ENCODE data around the gene SLITRK1.
A peak's percentile ranks its signal among the peaks of the same experiment; 100 is the strongest.

SLITRK1 gene, protein sequence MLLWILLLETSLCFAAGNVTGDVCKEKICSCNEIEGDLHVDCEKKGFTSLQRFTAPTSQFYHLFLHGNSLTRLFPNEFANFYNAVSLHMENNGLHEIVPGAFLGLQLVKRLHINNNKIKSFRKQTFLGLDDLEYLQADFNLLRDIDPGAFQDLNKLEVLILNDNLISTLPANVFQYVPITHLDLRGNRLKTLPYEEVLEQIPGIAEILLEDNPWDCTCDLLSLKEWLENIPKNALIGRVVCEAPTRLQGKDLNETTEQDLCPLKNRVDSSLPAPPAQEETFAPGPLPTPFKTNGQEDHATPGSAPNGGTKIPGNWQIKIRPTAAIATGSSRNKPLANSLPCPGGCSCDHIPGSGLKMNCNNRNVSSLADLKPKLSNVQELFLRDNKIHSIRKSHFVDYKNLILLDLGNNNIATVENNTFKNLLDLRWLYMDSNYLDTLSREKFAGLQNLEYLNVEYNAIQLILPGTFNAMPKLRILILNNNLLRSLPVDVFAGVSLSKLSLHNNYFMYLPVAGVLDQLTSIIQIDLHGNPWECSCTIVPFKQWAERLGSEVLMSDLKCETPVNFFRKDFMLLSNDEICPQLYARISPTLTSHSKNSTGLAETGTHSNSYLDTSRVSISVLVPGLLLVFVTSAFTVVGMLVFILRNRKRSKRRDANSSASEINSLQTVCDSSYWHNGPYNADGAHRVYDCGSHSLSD

DNA sequence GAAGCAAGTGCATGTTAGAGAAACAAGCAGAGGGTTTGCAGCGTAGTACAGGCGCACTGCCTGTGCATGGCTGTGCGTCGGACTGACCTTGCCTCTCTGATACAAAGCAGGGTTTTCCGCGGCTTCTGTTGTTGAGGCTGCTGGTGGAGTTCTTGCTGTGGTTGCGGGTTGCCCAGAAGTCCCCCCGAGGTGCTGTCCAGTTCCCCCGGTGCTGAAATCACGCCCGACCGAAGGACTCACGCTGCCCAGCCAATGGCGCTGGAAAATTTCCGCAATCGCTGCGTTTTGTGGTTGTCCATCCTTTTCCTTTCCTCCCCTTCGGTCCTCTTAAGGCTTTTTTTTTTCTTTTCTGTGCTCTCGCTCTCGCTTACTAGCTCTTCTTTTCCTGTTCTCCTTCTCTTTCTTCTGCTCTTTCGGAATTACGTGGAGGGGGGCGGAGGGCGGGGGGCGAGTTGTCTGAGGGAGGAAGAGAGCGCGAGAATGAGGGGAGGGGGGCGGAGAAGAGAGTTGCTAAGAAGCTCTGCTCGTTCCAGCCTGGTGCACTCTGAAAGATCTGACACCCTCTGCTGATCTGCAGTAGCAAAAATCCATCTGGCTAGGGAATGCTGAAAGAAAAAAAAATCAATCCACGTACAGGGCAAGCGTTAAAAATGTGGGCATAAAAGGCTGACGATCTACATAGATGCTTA lies at the start of gene SLITRK1:
Gene SLITRK1, minus strand, starts transcription at position 558 of the 689 bp plus-strand sequence. CDS start 967 bp downstream, outside the sequence.
- DNase-seq = peak in 2 of 3 experiments; percentile 74 to 86

DNA sequence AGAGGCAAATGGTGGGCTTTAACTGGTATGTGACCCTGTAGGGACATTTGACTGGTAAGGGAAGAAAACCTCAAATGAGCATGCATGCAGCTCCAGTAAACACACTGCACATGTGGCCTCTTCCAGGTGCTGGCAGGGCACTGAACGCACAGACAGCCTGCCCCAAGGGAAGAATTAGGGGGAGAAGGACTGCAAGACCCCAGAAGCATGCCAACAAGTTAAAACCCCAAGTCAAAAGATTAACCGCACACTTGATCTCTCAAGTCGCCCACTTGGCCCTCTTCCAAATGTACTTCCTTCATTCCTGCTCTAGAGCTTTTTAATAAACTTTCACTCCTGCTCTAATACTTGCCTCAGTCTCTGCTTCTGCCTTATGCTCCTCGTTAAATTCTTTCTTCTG lies 46.9 kb upstream of the SLITRK1 start:
- no peak for DNase-seq

DNA sequence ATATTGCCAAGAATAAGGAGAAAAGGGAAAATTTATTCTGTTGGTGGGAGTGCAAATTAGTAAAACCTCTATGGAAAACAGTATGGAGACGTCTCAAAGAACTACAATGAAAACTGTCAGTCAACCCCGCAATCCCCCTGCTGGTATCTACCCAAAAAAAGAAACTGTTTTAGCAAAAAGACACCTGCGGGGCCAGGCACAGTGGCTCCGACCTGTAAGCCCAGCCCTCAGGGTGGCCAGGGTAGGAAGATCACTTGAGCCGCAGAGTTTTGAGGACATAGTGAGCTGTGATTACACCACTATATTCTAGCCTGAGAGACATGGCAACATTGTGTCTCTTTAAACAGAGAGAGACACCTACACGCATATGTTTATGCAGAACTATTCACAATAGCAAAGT lies 37.5 kb upstream of the SLITRK1 start:
- DNase-seq = no peak

DNA sequence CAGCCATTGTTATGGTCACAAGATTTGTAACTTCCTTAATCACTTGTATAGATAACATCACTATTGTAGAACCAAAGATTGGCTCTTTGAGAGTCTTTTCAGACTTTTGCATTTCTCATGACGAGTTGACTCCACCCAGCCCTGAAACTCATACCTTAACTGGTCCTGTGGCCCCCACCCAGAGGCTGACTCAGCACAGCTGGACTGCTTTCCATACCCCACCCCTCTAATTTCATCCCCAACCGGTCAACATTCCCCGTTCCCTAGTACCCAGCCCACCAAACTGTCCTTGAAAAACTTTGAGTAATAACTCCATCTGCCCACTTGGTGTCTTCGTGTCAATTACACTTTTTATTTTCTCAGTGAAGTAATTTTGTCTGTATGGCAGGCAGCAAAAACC lies 32.1 kb upstream of the SLITRK1 start:
- no peak for DNase-seq

DNA sequence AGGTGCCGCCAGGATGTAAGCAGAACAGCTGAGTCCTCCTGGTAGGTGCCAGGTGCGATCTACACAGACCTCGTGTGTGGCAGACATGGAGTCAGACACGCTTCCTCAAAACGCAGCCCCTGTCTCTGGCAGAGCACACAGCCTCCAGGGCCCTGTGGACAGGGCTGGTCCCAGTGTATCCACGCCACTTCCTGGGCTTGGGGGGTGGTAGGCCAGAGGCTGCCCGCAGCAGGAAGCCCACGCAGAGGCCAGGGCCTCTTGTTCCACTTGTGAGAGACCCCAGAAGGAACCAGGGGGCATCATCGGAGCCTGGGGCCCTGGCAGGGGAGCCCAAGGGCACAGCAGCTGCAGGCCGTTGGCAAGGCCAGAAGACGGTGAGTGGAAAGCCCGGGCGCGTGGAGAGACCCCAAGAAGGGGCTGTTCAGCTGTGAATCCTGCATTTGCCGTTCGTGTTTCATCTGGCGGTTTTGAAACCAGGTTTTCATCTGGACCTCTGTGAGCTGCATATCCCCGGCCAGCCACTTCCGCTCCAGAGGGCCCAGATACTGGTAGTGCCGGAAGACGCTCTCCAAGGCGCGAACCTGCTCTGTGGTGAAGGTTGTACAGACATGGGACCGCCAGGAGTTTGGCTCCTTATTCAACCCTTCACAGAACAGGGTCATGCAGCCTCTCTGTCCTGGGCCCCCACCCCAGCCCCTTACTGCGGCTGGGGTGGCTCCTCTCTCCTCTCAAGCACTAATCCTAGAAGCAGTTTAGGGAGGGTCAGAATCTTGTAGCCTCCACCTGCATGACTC lies 25.1 kb upstream of the SLITRK1 start:
- no peak for DNase-seq

DNA sequence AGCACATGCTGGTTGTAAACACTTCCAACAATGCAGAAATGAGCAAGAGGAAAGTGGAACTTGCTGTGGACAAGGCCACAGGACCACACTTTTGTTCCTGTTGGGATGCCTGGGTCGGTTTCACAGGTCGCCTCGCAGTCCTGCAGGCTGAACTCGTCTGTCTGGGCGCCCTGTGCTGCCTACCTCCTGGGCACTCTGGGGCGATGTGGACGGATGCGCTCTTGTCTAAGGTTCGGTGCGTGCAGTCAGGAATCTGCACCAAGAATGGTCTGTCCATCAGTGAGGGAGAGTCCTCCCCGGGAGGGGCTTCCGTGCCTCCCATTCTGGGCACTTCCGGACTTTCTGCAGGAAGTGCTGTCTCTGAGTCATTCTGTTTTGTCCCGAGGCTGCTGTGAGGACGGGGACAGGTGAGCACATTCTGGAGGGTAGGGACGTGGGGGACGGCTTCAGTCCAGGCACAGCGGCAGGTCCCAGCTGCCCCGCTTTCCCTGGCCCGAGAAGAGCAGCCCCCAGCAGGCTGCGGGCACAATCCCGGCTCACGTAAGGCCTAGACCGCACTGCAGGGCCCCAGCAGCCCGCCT lies 24.1 kb upstream of the SLITRK1 start:
- DNase-seq = no peak

DNA sequence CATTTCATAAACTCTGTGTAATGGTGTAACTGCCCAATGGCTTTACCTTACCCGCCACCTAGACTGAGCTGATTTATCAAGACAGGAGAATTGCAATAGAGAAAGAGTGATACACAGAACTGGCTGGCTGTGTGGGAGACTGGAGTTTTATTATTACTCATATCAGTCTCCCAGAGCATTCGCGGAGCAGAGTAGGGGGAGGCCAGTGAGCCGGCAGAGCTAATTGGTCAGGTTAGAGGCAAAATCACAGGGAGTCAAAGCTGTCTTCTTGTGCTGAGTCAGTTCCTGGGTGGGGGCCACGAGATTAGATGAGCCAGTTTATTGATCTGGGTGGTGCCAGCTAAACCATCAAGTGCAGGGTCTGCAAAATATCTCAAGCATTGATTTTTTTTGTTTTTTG lies 23.4 kb upstream of the SLITRK1 start:
- no peak for DNase-seq

DNA sequence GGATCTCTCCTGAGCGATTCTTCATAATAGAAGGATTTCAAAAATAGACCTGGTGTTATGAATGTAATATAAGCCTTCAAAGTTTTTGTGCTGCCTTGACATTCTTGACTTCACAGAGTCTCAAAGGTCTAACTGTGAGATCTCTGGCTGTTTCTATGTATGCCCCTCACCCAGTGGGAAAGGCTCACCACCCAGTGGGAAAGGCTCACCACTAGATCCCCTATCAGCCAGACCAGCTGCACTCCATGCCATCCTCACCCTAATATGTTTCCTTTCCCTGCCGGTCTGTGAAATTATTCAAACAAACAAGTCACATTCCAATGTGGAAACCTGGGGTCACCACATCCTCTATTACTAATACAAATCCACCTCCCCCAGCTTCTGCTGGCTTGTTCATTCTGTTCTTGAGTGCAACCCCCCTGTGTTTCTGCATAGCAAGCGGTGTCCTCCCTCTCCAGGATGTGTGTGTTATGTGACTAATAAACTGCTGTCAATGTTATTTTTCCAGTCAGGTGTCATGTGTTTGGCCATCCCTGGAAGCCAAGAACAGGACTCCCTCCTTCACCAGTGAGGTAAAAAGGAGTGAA lies 13.8 kb upstream of the SLITRK1 start:
- no peak for DNase-seq

DNA sequence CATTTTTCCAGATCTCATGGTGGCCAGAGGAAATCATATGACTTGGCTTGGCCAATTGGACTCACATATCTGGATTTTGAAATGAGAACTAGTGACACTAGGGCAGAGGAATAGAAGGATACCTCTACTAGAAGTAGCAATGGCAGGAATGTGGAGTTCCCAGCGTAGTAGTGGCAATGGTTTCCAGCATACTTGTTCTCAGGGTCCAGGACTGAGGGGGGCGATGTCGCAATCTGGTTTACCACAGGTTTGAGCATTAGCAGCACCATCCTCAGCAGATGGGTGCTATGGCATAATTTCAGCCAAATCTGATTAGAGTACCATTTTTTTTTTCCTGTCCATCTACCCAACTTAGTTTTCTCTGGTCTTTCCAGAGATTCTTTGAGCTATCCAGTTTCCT lies 8.1 kb upstream of the SLITRK1 start:
- DNase-seq = no peak

DNA sequence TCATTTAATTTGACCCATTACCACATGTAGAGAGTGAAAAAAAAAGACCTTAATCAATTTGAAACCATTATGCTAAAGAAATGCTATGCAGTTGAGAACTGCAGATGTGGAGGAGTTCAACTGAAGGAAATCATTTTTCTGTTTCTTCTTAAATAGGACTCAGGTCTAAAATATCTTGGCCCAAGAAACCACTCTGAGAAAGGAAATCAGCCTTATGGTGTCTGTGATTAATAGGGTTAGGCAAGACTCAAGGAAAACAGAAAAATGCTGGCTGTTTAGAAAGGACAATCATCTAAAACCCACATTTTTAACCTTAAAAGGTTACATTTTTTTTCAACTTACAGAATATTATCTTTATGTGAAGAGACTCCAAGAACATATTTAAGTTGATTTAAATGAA lies 1.9 kb upstream of the SLITRK1 start:
- no peak for DNase-seq

DNA sequence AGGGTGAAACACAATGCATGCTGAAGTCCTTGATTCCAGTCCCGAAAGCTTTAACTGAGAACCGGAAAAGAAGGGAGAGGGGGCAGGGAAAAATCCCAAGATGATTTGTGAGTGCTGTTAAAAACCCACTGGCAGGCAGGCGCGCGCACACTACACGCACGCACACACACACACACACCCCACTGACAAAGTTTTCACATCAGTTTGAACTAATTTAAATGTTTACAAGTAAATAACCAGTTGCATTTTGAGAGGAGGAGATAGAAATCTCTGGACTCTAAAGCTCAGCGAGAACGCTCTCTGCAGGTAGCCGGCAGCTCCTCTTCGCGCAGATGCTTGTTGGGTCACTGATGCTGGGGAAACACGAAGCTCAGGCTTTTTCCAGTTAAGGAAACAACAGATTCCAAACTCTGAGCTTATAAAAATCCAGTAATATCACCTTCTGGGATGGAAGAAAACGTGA lies 818 bp upstream of the SLITRK1 start:
- DNase-seq = no peak

DNA sequence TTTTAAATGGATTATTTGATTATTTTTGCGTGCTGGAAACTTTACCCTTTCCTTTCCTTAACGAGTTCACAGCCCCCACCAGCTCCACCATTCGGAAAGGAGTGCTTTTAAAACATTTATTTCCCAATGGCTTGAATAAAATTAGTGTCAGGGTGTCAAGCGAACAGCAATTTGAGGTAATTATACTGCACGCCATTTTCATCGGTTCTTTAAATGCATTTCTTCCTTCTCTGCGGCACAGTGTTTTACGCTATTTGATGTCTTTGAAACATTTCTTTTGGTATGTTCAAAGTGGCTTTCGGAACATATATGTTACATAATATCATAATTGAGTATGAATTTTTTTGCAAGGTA lies 309 bp upstream of the SLITRK1 start:
- DNase-seq = no peak

DNA sequence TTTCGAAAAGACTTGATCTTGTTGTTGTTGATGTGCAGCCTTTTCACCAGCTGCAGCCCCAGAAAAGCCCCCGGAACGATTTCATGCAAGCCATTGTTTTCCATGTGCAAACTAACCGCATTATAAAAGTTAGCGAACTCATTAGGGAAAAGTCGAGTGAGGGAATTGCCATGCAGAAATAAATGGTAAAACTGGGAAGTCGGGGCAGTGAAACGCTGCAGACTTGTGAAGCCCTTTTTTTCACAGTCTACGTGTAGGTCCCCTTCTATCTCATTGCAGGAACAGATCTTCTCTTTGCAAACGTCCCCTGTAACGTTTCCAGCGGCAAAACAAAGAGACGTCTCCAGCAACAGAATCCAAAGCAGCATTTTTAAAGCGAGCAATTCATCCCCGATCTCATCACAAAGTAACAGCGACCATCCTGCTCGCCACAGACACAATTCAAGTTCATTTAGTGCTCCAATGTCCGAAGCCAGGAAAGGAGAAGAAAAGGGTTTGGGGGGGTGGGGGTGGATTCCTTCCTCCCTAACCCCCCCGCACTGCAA lies 1.1 kb downstream of the SLITRK1 start:
- peak in 2 of 3 experiments; percentile 36 to 77 for DNase-seq

DNA sequence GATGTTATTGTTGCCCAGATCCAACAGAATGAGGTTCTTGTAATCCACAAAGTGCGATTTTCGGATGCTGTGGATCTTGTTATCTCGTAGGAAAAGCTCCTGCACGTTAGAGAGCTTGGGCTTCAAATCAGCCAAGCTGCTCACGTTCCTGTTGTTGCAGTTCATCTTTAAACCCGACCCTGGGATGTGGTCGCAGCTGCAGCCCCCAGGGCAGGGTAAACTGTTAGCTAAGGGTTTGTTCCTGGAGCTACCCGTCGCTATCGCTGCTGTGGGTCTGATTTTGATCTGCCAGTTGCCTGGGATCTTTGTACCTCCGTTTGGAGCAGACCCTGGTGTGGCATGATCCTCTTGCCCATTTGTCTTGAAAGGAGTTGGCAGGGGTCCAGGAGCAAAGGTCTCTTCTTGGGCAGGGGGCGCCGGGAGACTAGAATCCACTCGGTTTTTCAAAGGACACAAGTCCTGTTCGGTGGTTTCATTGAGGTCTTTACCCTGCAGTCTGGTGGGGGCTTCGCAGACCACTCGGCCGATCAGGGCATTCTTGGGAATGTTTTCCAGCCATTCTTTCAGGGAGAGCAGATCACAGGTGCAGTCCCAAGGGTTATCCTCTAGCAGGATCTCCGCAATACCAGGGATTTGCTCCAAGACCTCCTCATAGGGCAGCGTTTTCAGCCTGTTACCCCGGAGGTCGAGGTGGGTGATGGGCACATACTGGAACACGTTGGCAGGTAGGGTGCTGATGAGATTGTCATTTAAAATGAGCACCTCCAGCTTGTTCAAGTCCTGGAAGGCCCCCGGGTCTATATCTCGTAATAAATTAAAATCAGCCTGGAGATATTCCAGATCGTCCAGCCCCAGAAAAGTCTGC lies 1.8 kb downstream of the SLITRK1 start:
- no peak for DNase-seq

DNA sequence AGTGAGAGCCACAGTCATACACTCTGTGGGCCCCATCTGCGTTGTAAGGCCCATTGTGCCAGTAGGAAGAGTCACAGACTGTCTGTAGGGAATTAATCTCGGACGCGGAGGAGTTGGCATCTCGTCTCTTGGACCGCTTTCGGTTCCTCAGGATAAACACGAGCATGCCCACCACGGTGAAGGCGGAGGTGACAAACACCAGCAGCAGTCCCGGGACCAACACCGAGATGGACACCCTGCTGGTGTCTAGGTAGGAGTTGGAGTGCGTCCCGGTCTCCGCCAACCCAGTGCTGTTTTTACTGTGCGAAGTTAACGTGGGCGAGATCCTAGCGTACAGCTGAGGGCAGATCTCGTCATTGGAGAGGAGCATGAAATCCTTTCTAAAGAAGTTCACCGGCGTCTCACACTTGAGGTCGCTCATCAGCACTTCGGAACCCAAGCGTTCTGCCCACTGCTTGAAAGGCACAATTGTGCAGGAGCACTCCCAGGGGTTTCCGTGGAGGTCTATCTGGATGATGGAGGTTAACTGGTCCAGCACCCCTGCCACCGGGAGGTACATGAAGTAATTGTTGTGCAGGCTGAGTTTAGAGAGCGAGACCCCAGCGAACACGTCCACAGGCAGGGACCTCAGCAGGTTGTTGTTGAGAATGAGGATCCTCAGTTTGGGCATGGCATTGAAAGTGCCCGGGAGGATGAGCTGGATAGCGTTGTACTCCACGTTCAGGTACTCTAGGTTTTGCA lies 2.7 kb downstream of the SLITRK1 start:
- DNase-seq = no peak

DNA sequence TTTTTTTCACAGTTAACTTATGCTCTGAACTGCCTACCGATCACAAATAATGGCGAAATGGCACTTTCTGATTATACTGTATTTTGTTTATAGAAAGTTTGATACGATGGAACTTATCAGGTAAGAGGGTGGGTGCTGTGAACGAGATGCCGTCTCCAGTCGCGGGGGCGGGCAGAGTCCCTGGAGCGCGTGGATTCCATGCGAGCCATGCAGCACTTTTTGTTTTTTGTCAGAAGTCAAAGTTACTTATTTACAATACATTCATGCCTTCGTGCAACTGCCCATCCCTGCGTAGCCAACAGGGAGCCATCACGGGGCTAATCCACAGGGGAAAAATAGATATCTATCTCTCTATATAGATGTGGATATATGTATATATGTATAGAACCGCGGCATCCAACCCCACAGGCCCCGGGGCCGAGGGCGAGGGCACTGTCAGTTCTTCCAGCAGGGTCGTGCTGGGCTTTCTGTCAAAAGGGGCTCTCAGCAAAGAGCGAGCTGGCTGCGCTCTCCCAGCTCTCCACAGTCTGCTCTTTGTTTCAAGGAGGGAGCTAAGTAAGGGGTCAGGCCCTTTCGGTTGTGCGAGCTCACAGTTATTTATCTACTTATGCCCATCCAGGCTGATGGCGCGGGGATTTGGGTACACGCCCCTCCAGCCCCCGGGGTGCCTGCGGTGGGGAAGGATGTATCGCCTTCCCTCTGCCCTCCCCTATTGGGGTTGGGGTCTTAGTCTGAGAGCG lies 3.4 kb downstream of the SLITRK1 start:
- no peak for DNase-seq

DNA sequence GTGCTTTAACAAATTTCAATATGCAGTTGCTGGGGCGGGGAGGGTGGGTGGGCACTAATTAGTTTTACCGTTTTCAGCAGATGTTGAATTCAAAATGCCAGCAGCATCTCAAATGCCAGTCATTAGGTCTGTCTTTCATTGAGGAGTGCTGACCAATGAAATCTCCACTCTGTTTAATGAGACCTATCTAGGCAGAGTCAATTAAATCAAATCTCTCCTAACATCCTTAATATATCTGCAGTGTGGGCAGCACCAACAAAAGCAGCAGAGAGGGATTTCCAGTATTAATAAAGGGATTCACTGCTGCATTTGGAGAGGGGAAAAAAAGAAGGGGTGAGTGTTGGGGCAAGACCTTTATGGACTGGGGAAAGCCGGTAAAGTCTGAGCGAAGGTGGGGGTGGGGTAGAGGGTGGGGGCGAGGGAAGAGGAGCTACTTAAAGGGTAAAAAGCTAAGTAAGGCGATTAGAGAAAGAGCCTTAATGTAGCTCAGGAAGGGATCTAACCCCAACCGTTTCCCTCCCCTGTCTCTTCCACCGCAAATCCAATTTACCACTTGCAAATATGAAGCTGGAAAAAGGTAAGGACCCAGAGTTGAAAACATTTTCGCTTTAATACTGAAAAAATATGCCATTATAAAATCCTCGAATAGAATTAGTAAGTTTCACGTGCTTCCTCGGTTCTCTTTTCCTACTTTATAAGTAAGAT lies 4.5 kb downstream of the SLITRK1 start:
- no peak for DNase-seq

DNA sequence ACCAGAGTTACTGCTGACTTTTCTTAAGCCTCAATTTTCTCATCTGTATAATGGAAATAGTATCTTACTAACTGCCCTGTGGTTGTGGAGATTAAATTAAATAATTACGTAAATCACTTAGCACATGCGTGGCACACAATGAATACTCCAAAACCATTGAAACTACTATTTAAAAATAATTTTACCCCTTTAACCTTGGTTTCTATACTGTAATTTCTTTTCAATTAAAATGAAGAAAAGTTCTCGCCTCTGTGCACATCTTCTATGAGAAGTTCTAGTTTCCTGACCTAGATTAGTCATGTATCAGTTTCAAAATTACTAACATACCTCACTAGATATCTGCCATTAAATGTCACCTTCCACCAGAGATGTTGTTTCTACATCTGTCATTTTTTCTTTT lies 5.7 kb downstream of the SLITRK1 start:
- no peak for DNase-seq

DNA sequence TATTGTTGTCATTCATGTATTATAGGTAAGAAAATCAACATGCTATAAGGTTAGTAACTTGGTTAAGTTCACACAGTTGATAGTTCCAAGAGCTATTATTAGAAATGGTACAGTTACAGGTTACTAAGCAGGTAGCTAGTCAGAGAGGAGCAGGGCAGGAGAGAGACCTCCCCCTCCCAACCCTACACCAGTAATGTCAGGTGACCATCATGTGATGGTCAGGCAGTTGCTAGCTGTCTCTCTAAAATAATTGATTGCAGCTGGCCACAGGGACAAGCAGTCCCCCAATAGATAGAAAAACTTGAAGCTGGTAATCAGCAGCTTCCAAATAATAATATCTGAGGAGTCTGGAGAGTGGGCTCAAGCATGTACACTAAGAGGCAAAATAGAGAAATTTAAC lies 14.6 kb downstream of the SLITRK1 start:
- DNase-seq = no peak
